Tibial artery (tissue), 4 donors: Measurements from ENCODE around the gene FAHD1.

ENCODE experiments used
- DNase-seq, 2 donors: peaks; one replicate each; pipeline ENCODE4 v3.0.0-alpha.2; 2019
- H3K27ac ChIP-seq, 2 donors: fragments of 200-600 bp; sonication (generic) in 1 of 2; 1 replicate in 1 of 2; 2 replicates in 1 of 2; pipeline ENCODE4 v1.5.1; 2018 to 2019; ENCODE audit warnings: mild to moderate bottlenecking in 1 of 2
- H3K27me3 ChIP-seq, 2 donors: fragments of 200-600 bp; sonication (generic) in 1 of 2; one replicate each; pipeline versions ENCODE4 v1.5.1 to v1.6.0; 2016 to 2019
- H3K36me3 ChIP-seq, 3 donors: fragments of 200-600 bp; sonication (generic) in 2 of 3; one replicate each; pipeline ENCODE4 v1.5.1; 2016 to 2019; ENCODE audit warnings: mild to moderate bottlenecking in 2 of 3
- H3K4me1 ChIP-seq, 4 donors: fragments of 200-600 bp; sonication (generic) in 2 of 4; 1 replicate in 3 of 4; 2 replicates in 1 of 4; pipeline ENCODE4 v1.5.1; 2016 to 2019
- H3K4me3 ChIP-seq, 2 donors: fragments of 200-600 bp; sonication (generic) in 1 of 2; 1 replicate in 1 of 2; 2 replicates in 1 of 2; pipeline ENCODE4 v1.5.1; 2018 to 2019; ENCODE audit warnings: mild to moderate bottlenecking in 2 of 2
- H3K9me3 ChIP-seq, 3 donors: fragments of 200-600 bp; sonication (generic) in 1 of 3; one replicate each; pipeline ENCODE4 v1.5.1; 2016 to 2019
- intact Hi-C: fragments of 100-400 bp; cut with DNase I; formaldehyde crosslinking; loops from one replicate; pipeline ENCODE4 v1.15.0; 2023; ENCODE audit warnings: low total_unique reads
- TF ChIP-seq, protein P1 (sequence below), 2 experiments: fragments of 200-600 bp in 1 of 2; fragments of 450-650 bp in 1 of 2; IDR thresholded peaks; one replicate each; pipeline ENCODE4 v1.5.1; 2017 to 2019; ENCODE audit warnings: antibody characterized with exemption in 2 of 2, mild to moderate bottlenecking in 1 of 2, moderate library complexity in 1 of 2

Gene FAHD1

DNA sequence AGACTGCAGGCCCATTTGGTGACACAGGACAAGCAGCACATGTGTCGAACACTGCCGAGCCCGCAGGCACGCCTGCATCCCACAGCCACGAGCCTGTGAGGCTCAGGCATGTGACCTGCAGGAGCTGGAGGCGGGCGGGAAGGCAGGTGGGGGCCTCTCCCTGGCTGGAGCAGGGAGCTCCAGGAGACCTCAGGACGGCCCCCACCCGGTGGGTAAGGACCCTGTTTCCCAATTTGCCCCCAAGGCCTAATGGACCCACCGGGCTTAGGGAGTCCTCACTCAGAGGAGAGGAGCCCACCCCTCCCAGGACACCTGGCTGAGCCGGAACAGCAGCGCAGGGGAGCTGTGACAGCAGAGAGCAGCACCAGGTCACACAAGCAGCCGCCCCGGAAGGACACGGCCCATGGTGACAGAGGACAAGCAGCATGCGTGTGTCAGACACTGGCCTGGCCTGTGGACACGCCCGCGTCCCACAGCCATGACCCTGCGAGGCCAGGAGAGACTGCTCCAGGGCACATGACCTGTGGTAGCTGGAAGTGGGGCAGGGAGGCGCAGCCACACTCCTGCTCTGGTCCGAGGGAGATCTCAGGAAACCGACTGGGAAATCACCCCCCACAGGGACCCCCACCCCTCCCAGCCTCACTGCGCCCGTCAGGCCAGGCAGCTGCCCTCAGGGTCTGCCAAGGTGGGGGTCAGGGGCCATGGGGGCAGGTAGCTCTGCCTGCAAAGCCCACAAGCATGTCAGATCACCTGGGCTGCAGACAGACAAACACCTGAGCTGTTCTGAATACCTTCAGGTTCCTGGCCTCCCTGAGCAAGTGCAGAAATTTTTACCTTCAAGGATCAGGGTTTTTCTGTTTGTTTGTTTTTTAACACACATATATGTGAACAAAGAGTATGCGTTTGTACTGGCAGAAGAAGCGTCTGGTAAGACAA, 47.0 kb upstream of the FAHD1 start:
- intact Hi-C loops = loop anchor here (5.0 kb wide), 1 partner anchor 47 kb away; the partner anchor contains the start of genes FAHD1 and HAGH
- Histone ChIP-seq H3K4me1 (peaks cover 0 to 58% (median 35%) of the 10 kb centered on the region in 4 donors), H3K9me3 (no peaks in the 10 kb centered on the region), H3K36me3 (peaks cover 23 to 61% (median 55%) of the 10 kb centered on the region in 3 donors), H3K4me3 (no peak overlapping the region), H3K27me3 (no peaks in the 10 kb centered on the region), H3K27ac (peak overlapping the region in 1 of 2 donors; percentile 6)
- TF ChIP-seq, protein P1, sequence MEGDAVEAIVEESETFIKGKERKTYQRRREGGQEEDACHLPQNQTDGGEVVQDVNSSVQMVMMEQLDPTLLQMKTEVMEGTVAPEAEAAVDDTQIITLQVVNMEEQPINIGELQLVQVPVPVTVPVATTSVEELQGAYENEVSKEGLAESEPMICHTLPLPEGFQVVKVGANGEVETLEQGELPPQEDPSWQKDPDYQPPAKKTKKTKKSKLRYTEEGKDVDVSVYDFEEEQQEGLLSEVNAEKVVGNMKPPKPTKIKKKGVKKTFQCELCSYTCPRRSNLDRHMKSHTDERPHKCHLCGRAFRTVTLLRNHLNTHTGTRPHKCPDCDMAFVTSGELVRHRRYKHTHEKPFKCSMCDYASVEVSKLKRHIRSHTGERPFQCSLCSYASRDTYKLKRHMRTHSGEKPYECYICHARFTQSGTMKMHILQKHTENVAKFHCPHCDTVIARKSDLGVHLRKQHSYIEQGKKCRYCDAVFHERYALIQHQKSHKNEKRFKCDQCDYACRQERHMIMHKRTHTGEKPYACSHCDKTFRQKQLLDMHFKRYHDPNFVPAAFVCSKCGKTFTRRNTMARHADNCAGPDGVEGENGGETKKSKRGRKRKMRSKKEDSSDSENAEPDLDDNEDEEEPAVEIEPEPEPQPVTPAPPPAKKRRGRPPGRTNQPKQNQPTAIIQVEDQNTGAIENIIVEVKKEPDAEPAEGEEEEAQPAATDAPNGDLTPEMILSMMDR (IDR thresholded peaks at IDR 0.05) = no peak
- no peak for DNase-seq

DNA sequence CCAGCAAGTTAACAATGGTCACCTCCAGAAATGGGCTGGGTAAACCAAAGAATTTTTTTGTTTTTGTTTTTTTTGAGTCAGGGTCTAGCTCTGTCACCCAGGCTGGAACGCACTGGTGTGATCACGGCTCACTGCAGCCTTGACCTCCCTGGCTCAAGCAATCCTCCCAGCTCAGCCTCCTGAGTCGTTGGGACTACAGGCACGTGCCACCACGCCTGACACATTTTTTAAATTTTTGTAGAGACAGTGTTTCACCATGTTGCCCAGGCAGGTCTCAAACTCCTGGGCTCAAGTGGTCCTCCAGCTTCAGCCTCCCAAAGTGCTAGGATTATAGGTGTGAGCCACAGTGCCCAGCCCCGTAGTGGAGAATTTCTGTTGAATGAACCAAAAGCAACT, 46.3 kb upstream of the FAHD1 start:
- H3K36me3 ChIP-seq = peaks cover 23 to 61% (median 48%) of the 10 kb centered on the region in 3 donors
- H3K27ac ChIP-seq = peak overlapping the region in 1 of 2 donors; percentile 70
- H3K4me3 ChIP-seq = peak overlapping the region in 1 of 2 donors; percentile 74
- TF ChIP-seq, protein P1 (IDR thresholded peaks at IDR 0.05) = no peak
- peaks cover 0 to 58% (median 38%) of the 10 kb centered on the region in 4 donors for H3K4me1 ChIP-seq
- no peaks in the 10 kb centered on the region for H3K27me3 ChIP-seq
- DNase-seq = no peak
- intact Hi-C loops = loop anchor here (5.0 kb wide), 1 partner anchor 47 kb away; the partner anchor contains the start of genes FAHD1 and HAGH
- H3K9me3 ChIP-seq = no peaks in the 10 kb centered on the region

DNA sequence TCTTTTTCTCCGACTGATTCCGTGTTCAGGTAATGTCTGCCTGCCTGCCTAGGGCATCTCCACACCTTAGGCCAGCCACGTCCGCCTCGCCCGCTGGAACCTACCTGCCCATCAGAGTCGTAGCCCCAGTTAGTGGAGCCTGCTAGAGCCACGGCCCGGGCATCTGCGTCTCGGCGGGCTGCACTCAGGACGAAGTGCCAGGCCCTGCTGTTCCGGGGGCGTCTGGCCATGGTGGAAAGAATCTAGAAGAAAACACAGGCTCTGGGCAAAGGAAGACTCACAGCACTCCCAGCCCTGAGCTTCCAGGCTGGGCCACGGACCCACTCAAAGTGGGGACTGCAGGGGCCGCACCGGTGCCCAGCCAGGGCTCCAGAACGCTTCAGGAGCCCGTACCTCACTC, 45.8 kb upstream of the FAHD1 start:
- Histone ChIP-seq H3K27ac (peak overlapping the region; percentile 70 to 78), H3K4me1 (peaks cover 0 to 63% (median 40%) of the 10 kb centered on the region in 4 donors), H3K36me3 (peaks cover 19 to 61% (median 43%) of the 10 kb centered on the region in 3 donors)

DNA sequence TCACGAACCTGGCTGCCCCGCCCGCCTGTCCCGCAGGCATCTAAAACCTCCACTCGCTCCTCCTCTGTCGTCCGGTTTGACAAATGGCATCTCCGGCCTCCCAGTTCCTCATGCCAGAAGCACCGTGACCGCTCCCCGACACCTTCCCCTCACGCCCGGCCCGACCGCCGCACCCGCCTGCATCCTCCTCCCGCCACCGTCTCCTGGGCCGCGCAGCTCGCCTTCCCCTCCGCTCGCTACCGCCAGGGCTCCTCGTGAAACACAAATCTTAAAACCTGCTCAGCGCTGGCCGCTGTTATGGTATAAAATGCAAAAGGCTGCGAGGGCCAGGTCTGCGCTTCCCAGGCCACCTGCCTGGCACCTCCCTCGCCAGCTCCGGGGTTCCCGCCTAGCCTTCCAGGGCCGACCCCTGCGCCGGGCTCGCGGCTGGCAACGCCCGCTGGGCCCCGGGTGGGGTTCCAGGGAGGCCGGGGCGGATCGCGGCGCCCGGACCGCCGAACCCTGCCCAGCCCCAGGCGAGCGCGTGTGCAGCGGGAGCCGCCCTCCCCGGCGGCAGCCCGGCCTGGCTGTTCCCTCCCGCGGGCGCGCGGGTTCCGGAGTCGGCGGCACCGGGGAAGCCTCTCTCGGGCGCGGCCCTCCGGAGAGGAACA, 45.1 kb upstream of the FAHD1 start:
- H3K36me3 ChIP-seq = peaks cover 18 to 61% (median 42%) of the 10 kb centered on the region in 3 donors
- H3K27ac ChIP-seq = peak overlapping the region; percentile 70 to 78
- no peak for DNase-seq
- peaks cover 0 to 69% (median 40%) of the 10 kb centered on the region in 4 donors for H3K4me1 ChIP-seq
- H3K9me3 ChIP-seq = no peaks in the 10 kb centered on the region
- intact Hi-C loops = loop anchor here (5.0 kb wide), 1 partner anchor 45 kb away; the partner anchor contains the start of genes FAHD1 and HAGH
- TF ChIP-seq, protein P1 (IDR thresholded peaks at IDR 0.05) = peak in 1 of 2 experiments; percentile 20
- peak overlapping the region; percentile 74 to 94 for H3K4me3 ChIP-seq
- H3K27me3 ChIP-seq = no peaks in the 10 kb centered on the region

More for the DNA sequence above, 45.8 kb upstream of the FAHD1 start:
- Histone ChIP-seq H3K4me3 (peak overlapping the region; percentile 74 to 94), H3K9me3 (no peaks in the 10 kb centered on the region), H3K27me3 (no peaks in the 10 kb centered on the region)
- intact Hi-C loops = loop anchor here (5.0 kb wide), 1 partner anchor 46 kb away; the partner anchor contains the start of genes FAHD1 and HAGH
- no peak for DNase-seq
- TF ChIP-seq, protein P1 (IDR thresholded peaks at IDR 0.05) = no peak
